ENCODE data around the gene OLA1.

OLA1 gene

DNA sequence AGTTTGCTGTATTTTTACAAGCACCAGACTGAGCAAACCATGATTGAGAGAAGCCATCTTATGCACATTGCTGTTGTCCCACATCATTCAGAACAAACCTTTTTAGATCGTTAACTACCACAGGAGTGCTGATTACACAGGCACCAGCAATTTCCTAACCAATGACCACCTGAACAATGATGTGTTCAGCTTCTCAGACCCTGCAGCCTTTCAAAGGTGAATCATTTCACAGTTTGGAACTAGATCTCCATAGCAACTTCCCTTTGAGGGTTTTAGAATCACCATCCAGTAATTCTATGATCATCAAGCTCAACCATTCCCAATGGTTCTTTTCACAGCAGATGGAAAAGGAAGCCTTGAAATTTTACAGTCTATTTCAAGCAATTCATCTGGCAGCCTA is 71.4 kb downstream of the OLA1 start:
- peak; percentile 20 for DNase-seq

DNA sequence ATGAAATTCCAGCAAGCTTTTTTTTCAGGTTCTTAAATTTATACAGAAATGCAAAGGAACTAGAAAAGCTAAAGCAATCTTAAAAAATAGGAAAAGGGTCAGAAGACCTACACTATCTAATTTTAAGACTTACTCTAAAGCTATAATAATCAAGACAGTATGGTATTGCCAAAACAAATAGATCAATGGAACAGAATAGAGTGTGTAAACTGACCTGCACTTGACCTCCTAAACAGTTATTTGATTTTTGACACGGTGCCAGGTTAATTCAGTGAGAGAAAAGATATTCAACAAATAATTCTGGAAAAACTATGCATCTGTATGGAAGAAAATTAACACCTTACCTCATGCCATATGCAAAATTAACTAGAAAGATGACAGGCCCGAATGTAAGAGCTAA is 73.6 kb downstream of the OLA1 start:
- no peak for DNase-seq

DNA sequence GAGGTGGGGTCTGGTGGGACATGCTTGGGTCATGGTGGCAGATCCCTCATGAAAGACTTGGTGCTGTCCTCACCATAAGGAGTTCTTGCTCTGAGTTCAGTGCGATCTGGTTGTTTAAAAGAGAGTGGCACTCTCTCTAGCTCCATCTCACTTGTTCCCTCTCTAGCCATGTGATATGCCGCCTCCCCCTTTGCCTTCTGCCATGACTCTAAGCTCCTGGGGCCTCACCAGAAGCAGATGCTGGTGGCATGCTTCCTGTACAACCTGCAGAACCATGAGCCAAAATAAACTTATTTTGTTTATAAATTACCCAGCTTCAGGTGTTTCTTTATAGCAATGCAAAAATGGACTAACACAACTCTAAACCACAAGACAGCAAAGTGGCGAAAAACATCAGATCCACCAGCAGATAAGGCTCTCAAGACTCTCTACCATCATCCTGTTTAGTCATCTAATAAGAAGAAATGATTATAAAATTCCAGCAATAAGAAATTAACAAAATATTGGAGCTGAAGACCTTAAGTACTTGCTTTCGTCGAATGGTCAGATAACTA is 75.5 kb downstream of the OLA1 start:
- no peak for DNase-seq

DNA sequence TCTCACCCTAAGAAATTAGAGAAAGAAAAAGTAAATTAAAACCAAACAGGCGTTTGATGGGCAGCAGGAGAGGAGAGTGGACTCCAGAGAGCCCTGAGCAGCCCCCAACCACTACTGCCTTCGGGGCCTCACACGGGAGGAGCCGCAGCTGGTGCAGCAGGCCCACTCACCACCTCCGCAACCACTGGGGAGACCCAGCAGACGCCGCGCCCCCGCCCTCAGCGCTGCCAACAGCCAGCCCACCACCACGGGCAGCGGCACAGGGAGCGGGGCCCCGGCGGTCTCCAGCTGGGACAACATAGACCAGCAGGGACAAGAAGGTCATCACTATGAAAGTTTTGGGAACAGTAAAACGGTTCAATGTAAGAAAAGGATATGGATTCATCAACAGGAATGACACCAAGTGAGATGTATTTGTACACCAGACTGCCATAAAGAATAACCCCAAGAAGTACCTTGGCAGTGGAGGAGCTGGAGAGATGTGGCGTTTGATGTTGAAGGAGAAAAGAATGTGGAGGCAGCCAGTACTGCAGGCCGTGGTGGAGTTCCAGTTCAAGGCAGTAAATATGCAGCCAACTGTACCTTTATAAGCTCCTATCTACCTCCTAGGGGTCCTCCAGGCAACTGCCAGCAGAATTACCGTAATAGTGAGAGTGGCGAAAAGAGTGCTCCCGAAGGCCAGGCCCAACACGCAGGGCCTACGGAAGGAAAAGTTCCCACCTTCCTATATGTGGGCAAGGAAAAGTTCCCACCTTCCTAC is 76.5 kb downstream of the OLA1 start:
- DNase-seq: no peak

DNA sequence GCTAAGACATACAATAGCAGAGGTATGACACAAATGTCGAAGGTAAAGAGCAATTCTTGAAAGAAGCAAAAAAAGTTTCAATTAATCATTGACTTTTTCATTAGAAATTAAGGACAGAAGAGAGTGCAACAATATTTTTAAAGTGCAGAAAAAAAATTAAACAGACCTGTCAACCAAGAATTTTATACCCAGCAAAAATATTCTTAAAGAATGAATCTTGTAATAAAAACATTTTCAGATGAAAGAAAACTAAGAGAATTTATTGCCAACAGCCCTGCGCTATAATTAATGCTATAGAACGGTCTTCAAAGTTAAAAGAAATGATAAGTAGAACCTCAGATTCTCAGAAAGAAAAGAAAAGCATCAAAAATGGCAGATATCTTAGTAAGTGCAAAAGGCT is 79.0 kb downstream of the OLA1 start:
- DNase-seq: no peak

DNA sequence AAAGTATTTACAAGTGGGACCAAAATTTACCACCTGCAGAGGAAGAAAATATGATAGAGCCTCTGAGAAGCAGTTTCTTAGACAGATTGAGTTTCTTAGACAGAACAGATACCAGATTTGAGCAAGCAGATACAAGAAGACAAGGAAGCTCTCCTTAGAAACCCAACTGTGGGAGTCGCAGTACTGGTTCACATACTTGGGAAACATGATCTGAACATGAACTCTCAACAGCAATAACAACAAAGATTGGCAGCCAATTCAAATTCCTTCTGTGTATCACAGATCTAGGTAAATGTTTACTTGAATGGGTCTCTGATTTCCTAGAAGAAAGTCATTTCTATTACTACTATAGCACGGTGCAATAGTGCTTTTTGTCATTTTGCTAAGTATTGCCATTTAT is 82.1 kb downstream of the OLA1 start:
- no peak for DNase-seq

DNA sequence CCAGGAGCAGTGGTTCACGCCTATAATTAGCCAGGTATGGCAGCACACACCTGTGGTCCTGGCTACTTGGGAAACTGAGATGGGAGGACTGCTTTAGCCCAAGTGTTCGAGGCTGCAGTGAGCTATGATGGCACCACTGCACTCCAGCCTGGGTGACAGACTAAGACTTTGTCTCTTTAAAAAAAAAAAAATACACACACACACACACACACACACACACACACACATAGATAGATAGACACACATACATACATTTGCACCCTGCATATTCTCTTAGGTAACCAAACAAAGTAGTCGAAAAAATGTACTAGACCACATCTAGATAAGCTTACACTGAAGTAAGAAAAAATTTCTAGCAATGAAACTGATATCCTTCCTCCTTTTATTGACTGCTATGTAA is 86.8 kb downstream of the OLA1 start:
- DNase-seq: no peak

DNA sequence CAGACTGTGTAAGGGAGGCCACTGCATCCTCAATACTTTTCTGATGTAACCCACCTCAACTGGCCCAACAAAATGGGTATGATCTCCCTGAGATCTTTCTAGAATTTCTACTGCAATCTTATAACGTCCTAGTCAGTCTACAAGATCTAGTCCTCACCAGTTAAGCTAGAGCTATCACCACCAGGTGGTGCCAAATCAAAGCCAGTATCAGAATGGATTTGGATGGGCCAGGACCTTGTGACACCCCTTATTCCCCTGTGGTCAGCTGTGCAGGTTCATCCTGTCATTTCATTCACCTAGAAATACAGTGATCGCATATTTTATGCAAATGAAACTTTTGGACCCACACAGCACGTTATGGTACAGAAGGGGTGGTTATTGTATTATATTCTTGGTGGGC is 90.3 kb downstream of the OLA1 start:
- DNase-seq: peak; percentile 39

DNA sequence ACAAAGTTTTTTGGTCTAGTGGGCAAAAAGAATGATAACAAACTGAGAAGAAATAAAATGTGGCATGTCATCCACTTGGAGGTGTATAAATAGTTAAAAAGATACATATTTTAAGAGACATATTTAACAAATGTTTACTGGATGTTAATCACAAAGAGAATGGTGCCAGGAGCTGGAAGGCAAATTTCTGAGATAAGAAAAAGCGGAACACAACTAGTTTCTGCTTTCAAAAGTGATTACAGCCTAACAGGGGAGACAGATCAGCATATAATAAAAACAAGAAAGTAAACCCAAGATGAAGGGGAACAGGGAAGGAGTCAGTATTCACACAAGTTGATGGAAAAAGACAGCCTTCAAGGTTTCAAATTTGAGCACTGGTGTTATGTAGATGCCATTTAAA is 91.3 kb downstream of the OLA1 start:
- DNase-seq: no peak

DNA sequence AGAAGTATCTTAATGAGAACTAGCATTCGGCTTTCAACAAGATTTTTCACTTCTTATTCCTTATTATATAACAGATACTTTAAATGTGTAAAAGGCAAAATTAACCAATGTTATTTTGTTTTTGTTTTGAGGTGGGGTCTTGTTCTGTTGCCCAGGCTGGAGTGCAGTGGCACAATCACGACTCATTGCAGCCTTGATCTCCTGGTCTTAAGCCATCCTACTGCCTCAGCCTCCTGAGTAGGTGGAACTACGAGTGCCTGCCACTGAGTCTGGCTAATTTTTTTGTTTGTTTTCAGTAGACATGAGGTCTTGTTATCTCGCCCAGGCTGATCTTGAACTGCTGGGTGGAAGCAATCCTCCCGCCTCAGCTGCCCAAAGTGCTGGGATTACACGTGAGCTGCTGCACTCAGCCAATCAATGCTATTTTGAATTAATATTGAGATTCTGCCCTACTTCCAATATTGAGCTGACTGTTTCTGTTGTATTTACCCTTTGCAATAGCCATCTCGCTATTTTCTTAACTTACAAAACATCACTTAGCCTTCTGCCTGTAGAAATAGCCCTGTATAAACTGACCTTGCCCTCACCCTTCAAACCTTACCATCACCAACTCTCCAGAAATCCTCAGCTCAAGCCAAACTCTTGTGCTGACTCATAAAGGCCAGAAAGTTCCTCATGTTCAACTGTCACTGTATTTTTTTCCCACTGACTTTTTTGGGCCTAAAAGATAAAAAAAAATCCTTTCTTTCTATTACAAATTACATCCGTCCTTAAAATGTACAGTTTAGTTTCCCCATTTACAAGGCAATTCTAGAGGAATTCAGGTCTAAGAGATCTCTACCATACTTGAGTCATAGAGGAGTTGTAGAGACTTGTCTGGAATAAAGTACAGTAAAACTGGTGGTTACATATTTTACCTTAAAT is 94.3 kb downstream of the OLA1 start:
- peak; percentile 66 for DNase-seq

DNA sequence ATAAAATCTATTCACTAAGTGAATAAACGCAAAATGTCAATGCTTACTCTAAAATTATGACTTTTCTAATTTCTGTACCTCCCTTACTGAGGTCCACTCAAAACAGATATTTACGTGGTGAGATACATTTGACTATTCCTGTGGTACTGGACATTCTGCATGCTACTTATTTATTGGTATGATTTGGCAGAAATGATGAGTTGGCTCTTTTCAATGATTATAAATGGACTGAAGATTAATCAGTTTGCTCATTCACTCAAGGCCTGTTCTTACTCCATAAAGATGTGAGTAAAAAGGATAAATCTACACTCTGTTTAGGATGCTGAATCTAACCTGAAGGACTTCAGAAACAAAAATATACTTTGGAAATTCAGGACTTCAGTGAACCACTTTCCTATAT is 98.8 kb downstream of the OLA1 start:
- no peak for DNase-seq

DNA sequence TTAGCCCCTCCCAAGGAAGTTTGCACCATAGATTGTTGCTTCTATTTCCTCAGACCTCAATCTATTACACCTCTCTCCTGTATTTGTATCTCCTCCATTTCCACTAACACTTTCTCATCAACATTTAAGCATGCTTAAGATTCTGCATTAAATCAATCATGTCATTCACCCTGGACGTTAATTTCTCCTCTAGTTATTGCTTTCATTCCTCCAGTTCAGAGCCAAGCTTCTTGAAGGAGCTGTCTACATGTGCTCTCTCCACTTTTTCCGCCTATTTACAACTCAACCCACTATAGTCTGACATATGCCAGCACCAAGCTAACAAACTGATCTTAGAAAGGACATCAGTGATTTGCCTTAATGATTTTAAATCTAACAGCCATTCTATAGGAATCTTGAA is 99.5 kb downstream of the OLA1 start:
- no peak for DNase-seq

DNA sequence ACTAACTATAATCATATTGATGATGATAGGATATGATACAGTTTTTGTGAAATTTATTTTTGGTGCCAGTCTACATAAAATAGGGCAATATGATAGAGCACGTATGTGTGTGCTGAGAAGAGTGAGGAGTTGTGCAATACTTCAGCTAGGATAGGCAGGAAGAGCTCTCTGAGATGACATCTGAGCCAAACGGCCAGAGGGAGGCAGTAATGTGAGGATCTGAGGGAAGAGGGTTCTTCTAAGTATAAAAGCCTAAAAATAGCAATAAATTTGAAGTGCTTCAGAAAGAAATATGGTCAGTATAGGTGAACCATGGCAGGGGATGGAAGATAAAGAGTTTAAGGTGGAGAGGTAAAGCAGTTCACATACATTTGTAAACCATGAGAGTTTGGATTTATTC is 102.5 kb downstream of the OLA1 start:
- peak; percentile 5 for DNase-seq

DNA sequence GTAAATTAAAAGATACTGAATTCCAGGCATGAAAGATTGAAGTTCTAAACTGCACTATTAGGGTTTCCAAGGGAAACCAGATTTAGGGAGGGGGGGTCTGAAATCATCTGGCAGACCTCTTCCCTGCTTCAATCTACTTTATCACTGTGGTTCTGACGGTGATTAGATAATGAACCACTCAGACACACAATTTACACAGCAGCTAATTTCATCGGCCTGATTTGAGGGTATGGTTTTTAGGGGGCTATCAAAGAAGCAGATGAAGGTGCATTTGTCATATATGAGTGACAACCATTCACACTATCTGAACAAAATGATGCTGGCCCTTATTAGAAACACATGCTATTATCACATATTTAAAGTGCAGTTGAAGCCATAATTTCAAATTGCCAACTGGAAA is 106.0 kb downstream of the OLA1 start:
- no peak for DNase-seq

DNA sequence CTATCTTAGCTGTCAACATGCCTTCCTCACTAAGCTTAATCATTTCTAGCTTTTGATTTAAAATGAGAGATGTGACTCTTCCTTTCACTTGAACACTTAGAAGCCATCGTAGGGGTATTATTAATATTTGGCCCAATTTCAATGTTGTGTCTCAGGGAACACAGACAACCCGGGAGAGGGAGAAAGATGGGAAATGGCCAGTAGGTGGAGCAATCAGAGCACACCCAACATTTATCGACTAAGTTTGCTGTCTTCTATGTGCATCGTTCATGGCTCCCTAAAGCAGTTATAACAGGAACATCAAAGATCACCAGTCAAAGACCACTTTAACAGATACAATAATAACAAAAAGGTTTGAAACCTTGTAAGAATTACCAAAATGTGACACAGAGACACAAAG is 110.2 kb downstream of the OLA1 start:
- DNase-seq: no peak

DNA sequence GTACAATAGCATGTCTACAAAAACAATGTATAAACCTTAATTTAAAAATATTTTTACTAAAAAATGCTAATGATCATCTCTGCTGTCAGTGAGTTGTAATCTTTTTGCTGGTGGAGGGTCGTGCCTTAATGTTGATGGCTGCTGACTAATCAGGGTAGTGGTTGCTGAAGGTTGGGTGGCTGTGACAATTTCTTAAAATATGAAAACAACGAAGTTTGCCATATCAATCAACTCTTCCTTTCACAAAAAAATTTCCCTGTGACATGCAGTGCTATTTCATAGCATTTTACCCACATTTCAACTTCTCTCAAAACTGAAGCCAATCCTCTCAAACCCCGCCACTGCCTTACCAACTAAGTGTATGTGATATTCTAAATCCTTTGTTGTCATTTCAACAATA is 112.4 kb downstream of the OLA1 start:
- DNase-seq: no peak

DNA sequence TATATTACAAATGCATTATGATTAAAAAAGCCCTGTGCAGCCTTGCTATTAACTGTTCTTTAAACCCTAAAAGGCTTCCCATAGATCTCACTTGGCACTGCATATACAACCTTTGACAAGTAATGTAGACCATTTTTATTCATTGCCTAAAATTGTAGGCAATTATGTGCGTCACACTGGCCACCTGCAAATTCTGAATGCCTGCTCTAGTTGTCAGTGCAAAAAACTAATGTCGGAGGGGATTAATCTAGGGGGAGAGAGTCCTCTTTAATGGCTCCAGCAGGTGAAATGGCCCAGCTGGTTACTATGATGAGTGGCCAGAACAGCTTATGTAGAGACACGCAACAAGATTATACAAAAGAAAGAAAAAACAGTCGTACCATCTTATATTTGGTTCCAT is 123.2 kb downstream of the OLA1 start:
- DNase-seq: no peak

DNA sequence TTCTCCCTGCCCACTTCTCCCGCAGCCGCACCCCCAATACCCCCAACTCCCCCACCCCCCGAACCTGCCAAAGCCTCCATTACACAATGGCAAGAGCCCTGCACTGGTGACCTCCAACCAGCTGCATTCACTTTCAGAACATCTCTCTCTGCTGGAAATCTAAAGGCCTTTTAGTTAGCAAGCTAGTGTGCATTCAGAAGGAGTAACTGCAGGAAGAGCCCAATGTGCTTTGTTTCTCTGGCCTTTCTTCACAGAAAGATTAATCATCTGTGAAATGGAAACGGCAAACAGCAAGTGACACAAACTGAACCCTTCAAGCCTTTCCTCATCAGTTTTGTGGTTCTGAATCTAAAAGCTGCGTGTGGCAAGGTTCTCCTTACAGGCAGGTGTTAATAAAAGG is 124.2 kb downstream of the OLA1 start:
- DNase-seq: no peak

DNA sequence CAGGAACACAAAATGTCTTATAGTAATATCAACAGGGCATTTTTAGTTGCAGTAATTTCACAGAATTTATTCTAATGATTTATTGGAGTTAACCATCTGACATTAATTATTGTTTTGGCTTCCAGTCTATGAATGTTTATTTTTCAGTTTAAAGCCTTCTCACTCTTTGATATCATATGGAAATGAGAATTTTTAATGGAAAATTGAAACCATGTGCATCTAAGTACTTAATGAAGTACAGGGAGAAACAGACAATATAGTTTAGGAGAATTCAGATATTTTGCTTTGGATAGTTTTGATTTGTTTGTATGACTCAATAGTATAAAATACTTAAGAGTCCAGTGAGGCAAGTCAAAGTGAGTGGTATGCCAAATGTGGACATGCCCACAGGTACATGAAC is 126.1 kb downstream of the OLA1 start:
- no peak for DNase-seq

DNA sequence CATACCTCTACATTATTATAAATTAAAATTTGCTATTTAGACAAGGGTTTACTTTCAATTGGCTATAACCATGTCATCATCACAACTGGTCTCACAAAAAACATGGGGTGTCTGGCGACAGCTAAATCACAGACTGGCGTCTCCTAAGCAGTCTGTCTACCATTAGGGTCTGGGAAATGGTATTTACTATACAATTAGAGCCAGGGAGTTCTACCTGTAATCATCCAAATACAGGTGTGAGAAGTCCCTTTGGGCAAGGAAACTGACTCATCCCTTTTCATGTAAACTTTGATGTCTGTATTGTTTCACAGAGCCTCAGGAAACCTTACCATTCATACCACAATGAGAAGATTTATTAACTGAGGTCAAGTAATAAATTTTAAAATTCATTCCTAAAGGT is 126.7 kb downstream of the OLA1 start:
- DNase-seq: no peak

DNA sequence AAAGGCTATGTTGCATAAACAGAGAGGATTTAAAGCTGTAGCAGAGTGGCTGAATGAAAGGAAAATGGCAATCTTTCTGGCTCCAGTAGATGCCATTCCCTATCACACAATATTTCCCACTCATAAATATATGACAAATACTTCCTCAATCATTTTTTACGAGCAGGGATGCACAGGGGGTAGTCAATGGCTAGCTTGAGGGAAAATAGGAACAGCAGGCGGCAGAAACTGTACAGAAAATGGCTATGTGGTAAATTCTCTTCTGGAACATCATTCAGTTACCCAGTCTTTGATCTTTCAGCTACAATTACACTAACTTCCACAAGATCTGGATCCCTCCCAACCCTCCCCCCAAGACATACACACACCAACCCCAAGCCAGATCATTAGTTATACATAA is 127.2 kb downstream of the OLA1 start:
- DNase-seq: peak; percentile 71

DNA sequence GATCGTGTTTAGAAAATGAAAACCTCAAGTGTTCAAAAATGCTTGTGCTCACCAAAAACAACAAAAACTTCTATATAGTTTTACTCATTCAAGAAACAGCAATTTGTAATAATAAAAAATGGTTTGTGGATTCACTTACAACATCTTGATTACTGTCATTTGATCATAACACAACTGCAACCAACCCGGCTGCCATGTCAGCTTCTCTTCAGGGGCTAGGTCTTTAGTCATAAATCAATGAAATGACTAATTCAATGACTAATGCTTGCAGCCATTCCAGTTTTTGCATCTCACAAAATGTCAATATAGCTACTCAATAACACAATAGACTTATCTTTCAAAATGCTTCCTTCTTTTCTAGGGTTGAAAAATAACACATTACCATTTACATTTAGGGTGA is 128.0 kb downstream of the OLA1 start:
- peak; percentile 61 for DNase-seq

DNA sequence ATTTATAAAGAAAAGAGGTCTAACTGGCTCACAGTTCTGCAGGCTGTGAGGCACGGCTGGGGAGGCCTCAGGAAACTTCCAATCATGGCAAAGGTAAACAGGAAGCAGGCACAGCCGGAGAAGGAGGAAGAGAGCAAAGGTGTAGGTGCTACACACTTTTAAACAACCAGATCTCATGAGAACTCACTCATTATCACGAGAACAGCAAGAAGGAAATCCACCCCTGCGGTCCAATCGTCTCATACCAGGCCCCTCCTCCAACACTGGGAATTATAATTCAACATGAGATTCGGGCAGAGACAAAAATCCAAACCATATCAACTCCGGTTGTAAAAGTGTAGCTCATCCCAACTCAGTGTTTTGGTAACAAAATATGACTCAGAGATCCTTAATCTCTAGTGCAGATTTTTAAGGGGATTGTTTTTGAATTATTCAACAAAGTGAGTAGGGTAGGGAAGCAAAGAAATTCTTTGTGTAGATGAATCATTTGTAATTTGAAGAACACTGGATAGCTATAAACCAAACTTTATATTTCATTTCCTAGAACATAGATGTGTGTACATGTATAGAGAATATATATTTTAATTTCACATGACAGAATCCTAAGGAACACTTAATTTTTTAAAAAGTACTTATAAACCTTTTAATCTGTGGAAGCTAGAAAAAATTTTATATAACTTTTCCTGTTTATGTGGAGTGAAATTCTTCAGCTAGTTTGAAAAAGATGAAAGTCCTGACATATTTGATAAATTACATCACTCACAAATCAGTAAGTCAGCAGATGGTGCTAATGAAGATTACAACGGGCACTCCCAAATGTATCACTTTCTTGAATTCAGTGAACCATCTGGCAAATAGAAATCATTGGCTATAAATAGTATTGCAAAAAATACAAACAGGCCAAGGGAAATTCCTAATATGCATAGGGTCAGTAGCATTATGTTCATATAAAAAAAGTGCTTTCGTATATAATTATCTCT is 130.1 kb downstream of the OLA1 start:
- DNase-seq: peak; percentile 92
